ENCODE data around the gene ARPC4. TPM values are rescaled to one million over a fixed set of nuclear protein-coding genes. Genes with fewer than 3 reads are reported as not detected.

The ARPC4 gene
- total and polyA plus RNA-seq, 2 of the 13 experiments (the other 11 are each of a cell fraction or from before 2014, with no cell fraction given) = 30.1 to 83.6 TPM

- TF ChIP-seq E2F5 (CRISPR knock-in tag; conservative IDR thresholded peaks at IDR 0.05) = peak; percentile 30; the same call in 1 of the 2 replicates
- no peak for TF ChIP-seq ATF3 (CRISPR knock-in tag; IDR thresholded peaks at IDR 0.05)
- peak; percentile 72; the same call in 1 of the 2 replicates for TF ChIP-seq ZFP37 (CRISPR knock-in tag; IDR thresholded peaks at IDR 0.05; ENCODE audit: borderline replicate concordance)
- no peak for TF ChIP-seq ZNF841 (CRISPR knock-in tag; IDR thresholded peaks at IDR 0.05; ENCODE audit: borderline replicate concordance)
- peak; percentile 49 for TF ChIP-seq ZMYM4 (CRISPR knock-in tag; IDR thresholded peaks at IDR 0.05)
- 0 out of 2 replicates have a peak, but pooled peaks have one; percentile 51 for TF ChIP-seq THAP7 (CRISPR knock-in tag; IDR thresholded peaks at IDR 0.05)
- TF ChIP-seq MTERF4 (CRISPR knock-in tag; IDR thresholded peaks at IDR 0.05) = peak; percentile 80; the same call in 1 of the 2 replicates
- no peak for TF ChIP-seq IKZF1 (IDR thresholded peaks at IDR 0.05)
- TF ChIP-seq PLRG1 (conservative IDR thresholded peaks at IDR 0.05) = no peak
- 0 out of 2 replicates have a peak, but pooled peaks have one; percentile 42 for TF ChIP-seq ZNF550 (CRISPR knock-in tag; IDR thresholded peaks at IDR 0.05; ENCODE audit: borderline replicate concordance)
- 0 out of 2 replicates have a peak, but pooled peaks have one; percentile 47 for TF ChIP-seq CREBL2 (CRISPR knock-in tag; IDR thresholded peaks at IDR 0.05; ENCODE audit: borderline replicate concordance)
- TF ChIP-seq ZNF547 (CRISPR knock-in tag; IDR thresholded peaks at IDR 0.05) = peak; percentile 38; the same call in 1 of the 2 replicates
- no peak for TF ChIP-seq ADNP (CRISPR knock-in tag; IDR thresholded peaks at IDR 0.05)
- TF ChIP-seq ZNF343 (CRISPR knock-in tag; IDR thresholded peaks at IDR 0.05) = peak; percentile 73; the same call in 1 of the 2 replicates
- peak; percentile 81; the same call in 1 of the 2 replicates for TF ChIP-seq YEATS2 (CRISPR knock-in tag; IDR thresholded peaks at IDR 0.05; ENCODE audit: borderline replicate concordance)
- no peak for TF ChIP-seq ZNF414 (CRISPR knock-in tag; IDR thresholded peaks at IDR 0.05)
- 0 out of 2 replicates have a peak, but pooled peaks have one; percentile 27 for TF ChIP-seq ZBTB2 (CRISPR knock-in tag; IDR thresholded peaks at IDR 0.05; ENCODE audit: low read depth)
- 0 out of 2 replicates have a peak, but pooled peaks have one; percentile 71 for TF ChIP-seq RFXAP (CRISPR knock-in tag; IDR thresholded peaks at IDR 0.05; ENCODE audit: borderline replicate concordance)
- no peak for TF ChIP-seq ZNF576 (CRISPR knock-in tag; IDR thresholded peaks at IDR 0.05)
- 0 out of 2 replicates have a peak, but pooled peaks have one; percentile 21 for TF ChIP-seq KDM5B (CRISPR knock-in tag; IDR thresholded peaks at IDR 0.05; ENCODE audit: borderline replicate concordance)
- TF ChIP-seq REXO4 (CRISPR knock-in tag; IDR thresholded peaks at IDR 0.05; ENCODE audit: borderline replicate concordance) = no peak
- peak; percentile 64; the same call in 1 of the 2 replicates for TF ChIP-seq ZSCAN21 (CRISPR knock-in tag; IDR thresholded peaks at IDR 0.05; ENCODE audit: borderline replicate concordance)
- peak; percentile 29; the same call in 1 of the 2 replicates for TF ChIP-seq HOXA5 (CRISPR knock-in tag; IDR thresholded peaks at IDR 0.05)
These were observed 43.0 kb upstream of the ARPC4 start, which contains the start of gene OGG1 (continued) for GRCh38 chr3:9749645-9750555.

Measured in HepG2 (cell line).